NB4 (cell line): ENCODE measurements around the gene ADCYAP1R1.

Experiments used
- CTCF ChIP-seq: IDR thresholded peaks from one replicate; pipeline ENCODE4 v1.5.1; 2012; ENCODE audit warnings: low read depth, low read length
- MYC ChIP-seq: IDR thresholded peaks from 2 replicates; pipeline ENCODE4 v1.6.1; 2011; ENCODE audit warnings: low read depth, low read length
- POLR2A ChIP-seq: IDR thresholded peaks from 2 replicates; pipeline ENCODE4 v1.6.1; 2011; ENCODE audit warnings: mild to moderate bottlenecking; ENCODE audit not compliant: insufficient read length; ENCODE audit errors: extremely low read depth

DNA sequence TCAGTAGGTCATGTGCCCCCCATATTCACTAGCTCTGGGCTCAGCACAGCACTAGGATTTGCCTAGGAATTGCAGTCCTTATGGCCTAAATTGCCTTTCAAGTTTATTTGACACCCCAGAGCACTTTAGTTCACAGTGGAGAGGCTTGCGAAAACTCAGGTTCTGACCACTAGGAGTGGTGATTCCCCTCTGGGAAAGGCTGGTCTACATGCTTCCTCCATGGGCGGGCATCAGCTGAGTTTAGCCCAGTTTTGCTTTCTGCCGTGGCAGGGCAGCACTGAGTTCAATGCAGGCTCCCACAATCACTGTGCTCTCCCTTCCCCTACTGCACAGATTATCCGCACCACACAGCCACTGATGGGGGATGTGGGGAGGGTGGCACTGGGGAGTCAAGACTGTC, 94.4 kb downstream of the ADCYAP1R1 start:
- TF ChIP-seq MYC, result no peak
- TF ChIP-seq CTCF, result no peak
- TF ChIP-seq POLR2A, result no peak
